GM18502 (cell line): ENCODE measurements around the gene ZNF428.
"Not testable (repeated sequence)": the region's sequence is repeated elsewhere in the genome, so short reads cannot be mapped to it uniquely, and the experiment has no call there.

Source experiments
- ATAC-seq: cut with Tn5 transposase; IDR thresholded peaks from one replicate; pipeline ENCODE4 v1.9.1; 2021; ENCODE audit warnings: mild to moderate bottlenecking; ENCODE audit not compliant: unreplicated experiment, poor library complexity

ZNF428 gene

GRCh38 chr19:43619262-43620060 is at the start of gene ZNF428:
TSS of gene ZNF428 (minus strand) at chr19:43619629. CDS start at chr19:43614304, 5,325 bp downstream.
- ATAC-seq = peak; percentile 71

- peak; percentile 89 for ATAC-seq
These were observed 49.1 kb upstream of the ZNF428 start for GRCh38 chr19:43668406-43669109.

GRCh38 chr19:43667876-43668405 is 48.5 kb upstream of the ZNF428 start:
- ATAC-seq = no peak

GRCh38 chr19:43667126-43667875 is 47.9 kb upstream of the ZNF428 start:
- ATAC-seq = no peak

DNA sequence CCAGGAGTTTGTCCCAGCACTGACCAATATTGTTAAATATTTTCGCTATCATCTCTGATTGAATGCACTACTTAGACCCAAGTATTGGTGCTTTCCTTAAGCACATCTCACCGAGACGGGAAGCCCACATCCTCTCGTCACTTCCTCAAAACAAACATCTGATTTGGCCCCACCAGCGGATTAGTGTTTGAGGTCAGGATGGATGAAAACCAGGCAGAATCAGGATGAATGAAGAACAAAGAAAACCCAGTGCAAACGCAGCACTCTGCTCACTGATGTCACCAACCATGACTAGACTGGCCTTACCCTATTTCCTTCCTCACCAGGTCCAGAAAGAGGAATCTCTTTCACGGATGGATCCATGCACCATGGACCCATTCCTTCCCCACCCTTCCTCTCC is 44.6 kb upstream of the ZNF428 start:
- no peak for ATAC-seq

- ATAC-seq = no peak
These were observed 43.1 kb upstream of the ZNF428 start for GRCh38 chr19:43662487-43662886.

GRCh38 chr19:43660971-43661360 is 41.5 kb upstream of the ZNF428 start:
- ATAC-seq = no peak

DNA sequence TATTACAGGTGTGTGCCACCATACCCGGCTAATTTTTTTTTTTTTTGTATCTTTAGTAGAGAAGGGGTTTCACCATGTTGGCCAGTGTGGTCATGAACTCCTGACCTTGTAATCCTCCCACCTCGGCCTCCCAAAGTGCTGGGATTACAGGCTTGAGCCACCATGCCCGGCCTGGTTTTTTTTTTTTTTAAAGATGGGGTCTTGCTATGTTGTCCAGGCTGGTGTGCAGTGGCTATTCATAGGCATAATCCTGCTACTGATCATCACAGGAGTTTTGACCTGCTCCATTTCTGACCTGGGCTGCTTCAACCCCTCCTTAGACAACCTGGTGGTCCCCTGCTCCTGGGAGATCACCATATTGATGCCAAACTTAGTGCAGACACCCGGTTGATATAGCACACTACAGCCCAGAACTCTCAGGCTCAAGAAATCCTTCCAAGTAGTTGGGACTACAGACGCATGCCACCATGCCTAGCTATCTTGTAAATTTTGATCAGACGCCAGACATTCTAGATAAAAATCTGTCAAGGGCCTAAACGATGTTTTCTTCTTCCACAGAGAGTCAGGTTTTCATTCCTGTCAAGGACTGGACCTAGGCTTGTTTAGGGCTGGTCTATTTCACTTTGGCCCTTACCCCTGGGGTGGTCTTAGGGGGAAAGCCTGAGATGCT is 41.0 kb upstream of the ZNF428 start:
- ATAC-seq = no peak

DNA sequence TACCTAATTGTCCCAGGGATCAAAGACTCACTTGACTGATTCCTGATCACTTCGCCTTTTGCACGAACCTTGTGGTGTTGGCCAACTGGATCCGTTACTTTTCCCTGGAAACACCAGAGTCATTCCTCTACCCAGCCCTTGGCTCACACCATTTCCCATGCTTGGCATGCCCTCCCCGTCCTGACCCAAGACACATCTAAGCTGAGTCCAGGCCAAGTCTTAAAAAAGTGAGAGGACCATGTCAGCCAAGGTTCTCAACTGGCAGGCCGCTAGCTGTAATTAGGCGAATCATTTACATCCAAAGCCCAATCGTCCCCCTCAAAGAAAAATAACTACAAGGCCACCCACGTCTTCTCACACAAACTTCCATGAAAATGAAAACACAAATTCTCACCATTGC is 39.1 kb upstream of the ZNF428 start:
- no peak for ATAC-seq

GRCh38 chr19:43658001-43658400 is 38.6 kb upstream of the ZNF428 start:
- ATAC-seq = no peak

- ATAC-seq = no peak
These were observed 37.0 kb upstream of the ZNF428 start for GRCh38 chr19:43656436-43656835.

DNA sequence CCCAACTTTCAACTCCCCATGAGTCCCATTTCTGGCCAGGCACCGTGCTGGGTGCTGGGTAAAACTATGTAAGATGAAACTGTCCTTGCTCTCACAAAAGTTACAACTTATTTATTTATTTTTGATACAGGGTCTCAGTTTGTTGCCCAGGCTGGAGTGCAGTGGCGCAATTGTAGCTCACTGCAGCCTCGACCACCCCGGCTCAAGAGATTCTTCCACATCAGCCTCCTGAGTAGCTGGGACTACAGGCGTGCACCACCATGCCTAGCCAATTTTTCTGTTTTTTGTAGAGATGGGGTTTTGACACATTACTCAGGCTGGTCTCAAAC is 33.1 kb upstream of the ZNF428 start:
- ATAC-seq = no peak

- ATAC-seq = no peak
These were observed 32.5 kb upstream of the ZNF428 start for GRCh38 chr19:43651758-43652545.

GRCh38 chr19:43650276-43650675 is 30.8 kb upstream of the ZNF428 start:
- ATAC-seq = not testable (repeated sequence)

DNA sequence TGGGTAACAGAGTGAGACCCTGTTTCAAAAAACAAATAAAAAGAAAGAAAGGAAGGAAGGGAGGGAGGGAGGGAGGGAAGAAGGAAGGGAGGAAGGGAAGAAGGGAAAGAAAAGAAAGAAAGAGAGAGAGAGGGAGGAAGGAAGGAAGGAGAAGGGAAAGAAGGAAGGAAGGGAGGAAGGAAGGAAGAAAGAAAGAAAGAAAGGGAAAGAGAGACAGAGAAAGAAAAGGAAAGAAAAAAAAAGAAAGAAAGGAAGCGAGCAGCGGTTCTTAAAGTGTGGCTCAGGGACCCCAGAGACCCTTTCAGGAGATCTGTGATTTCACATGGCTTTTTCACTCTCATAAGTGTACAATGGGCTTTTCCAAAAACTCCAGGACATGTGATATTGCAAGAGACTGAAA is 30.1 kb upstream of the ZNF428 start:
- ATAC-seq = no peak

GRCh38 chr19:43648633-43649032 is 29.2 kb upstream of the ZNF428 start:
- no peak for ATAC-seq

DNA sequence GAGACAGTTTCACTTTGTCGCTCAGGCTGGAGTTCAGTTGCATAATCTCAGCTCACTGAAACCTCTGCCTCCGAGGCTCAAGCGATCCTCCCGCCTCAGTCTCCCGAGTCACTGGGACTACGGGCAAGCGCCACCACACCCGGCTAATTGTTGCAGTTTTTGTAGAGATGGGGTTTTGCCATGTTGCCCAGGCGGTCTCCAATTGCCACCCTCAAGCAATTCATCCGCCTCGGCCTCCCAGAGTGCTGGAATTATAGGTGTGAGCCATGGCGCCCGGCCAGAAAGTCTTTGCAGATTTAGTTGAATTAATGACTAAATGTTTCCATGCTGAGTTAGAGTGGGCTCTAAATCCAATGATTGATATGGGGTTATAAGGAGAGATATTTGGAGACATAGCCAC is 24.8 kb upstream of the ZNF428 start:
- no peak for ATAC-seq

- ATAC-seq = no peak
These were observed 23.9 kb upstream of the ZNF428 start for GRCh38 chr19:43643326-43643725.

GRCh38 chr19:43642531-43642930 is 23.1 kb upstream of the ZNF428 start:
- ATAC-seq = no peak

DNA sequence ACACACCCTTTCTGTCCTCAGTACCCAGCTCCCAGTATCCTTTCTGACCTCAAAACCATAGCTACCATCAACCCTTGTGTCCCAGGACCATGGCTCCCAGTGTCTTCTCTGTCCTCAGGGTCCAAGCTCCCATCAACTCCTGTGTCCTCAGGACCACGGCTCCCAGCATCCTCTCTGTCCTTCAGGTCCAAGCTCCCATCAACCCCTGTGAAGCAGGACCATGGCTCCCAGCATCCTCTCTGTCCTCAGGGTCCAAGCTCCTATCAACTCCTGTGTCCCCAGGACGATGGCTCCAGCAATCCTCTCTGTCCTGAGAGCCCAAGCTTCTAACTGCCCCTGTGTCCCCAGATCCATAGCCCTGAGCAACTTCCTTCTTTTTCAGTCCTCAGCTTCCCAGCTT is 21.9 kb upstream of the ZNF428 start:
- no peak for ATAC-seq
